ENCODE measurements around the gene PKN2. TPM values are rescaled to one million over a fixed set of nuclear protein-coding genes. Genes with fewer than 3 reads are reported as not detected.

The PKN2 gene
- total and polyA plus RNA-seq, 2 of the 8 experiments (the other 6 are each of a cell fraction or from before 2014, with no cell fraction given): 7.8 to 32.0 TPM

- H4K20me1 ChIP-seq (replicated peaks in 1 of 2; ENCODE audit: control insufficient read depth in 1 of 2, insufficient read depth in 2 of 2, low read length in 2 of 2): peaks cover 0 to 3% of the 10 kb centered on the region in 2 experiments
- H2AK5ac ChIP-seq (ENCODE audit: low read depth, low read length): no peak overlapping the region
- H3K79me1 ChIP-seq (ENCODE audit: low read depth, low read length): no peaks in the 10 kb centered on the region
- H3K23ac ChIP-seq (ENCODE audit: insufficient read length): no peak overlapping the region
- H3K36me3 ChIP-seq (ENCODE audit: control insufficient read depth in 2 of 4, insufficient read depth in 4 of 4, low read length in 3 of 4): peaks cover 0 to 16% (median 1%) of the 10 kb centered on the region in 4 experiments; a peak in 3 of 8 replicates
- H3K4me3 ChIP-seq (ENCODE audit: extremely low read depth in 1 of 4, insufficient read depth in 2 of 4, low read depth in 3 of 4, low read length in 4 of 4): no peak overlapping the region
- no peak overlapping the region for H3K4me2 ChIP-seq (ENCODE audit: insufficient read depth in 1 of 2, low read depth in 2 of 2, low read length in 2 of 2)
- H2BK15ac ChIP-seq (ENCODE audit: low read length): no peak overlapping the region
- FAIRE-seq (peak; percentile 13), DNase-seq (ENCODE audit: low read depth in 1 of 2, low spot score in 2 of 2) (no peak)
- no peak overlapping the region for H4K8ac ChIP-seq (ENCODE audit: extremely low read depth, insufficient read depth, low read length)
- H3K9me3 ChIP-seq (ENCODE audit: insufficient read depth in 2 of 2, low read depth in 1 of 2, low read length in 1 of 2): no peaks in the 10 kb centered on the region
- H3K23me2 ChIP-seq (ENCODE audit: low read depth, low read length): no peaks in the 10 kb centered on the region
- H3K79me2 ChIP-seq (ENCODE audit: control insufficient read depth in 1 of 2, insufficient read depth in 2 of 2, low read length in 2 of 2): peaks cover 0 to 21% of the 10 kb centered on the region in 2 experiments; a peak in 2 of 4 replicates
- H3K4ac ChIP-seq (replicated peaks; ENCODE audit: insufficient read length, low read depth, low read length): no peak overlapping the region
- H3K27me3 ChIP-seq (replicated peaks in 1 of 4; ENCODE audit: control insufficient read depth in 3 of 4, extremely low read depth in 1 of 4, insufficient read depth in 3 of 4, low read length in 3 of 4): no peaks in the 10 kb centered on the region
- H2BK20ac ChIP-seq (ENCODE audit: low read length): no peak overlapping the region
- H3K27ac ChIP-seq (ENCODE audit: low read depth, low read length): 0 out of 2 replicates have a peak overlapping the region, but pooled peaks have one; percentile 8
- no peak overlapping the region for H2BK12ac ChIP-seq (ENCODE audit: low read depth, low read length)
- no peak overlapping the region for H2AFZ ChIP-seq (ENCODE audit: low read length)
- no peak overlapping the region for H2BK5ac ChIP-seq (ENCODE audit: low read depth, low read length)
- peaks cover 0 to 6% (median 3%) of the 10 kb centered on the region in 4 experiments; a peak in 3 of 7 replicates for H3K4me1 ChIP-seq (replicated peaks in 1 of 4; ENCODE audit: control insufficient read depth in 3 of 4, insufficient read depth in 4 of 4, low read length in 3 of 4)
- ChIA-PET POLR2A (ENCODE audit: partially characterized antibody) (interaction anchor here (0.5 to 1.3 kb wide), 2 partner anchors 10 to 26 kb away, joined by 3 to 4 read pairs; no protein-coding TSS in a partner anchor), CTCF (ENCODE audit: partially characterized antibody) (interaction anchor here (1.1 to 3.0 kb wide), 3 partner anchors 31 to 109 kb away, joined by 3 to 19 read pairs (median 3); no protein-coding TSS in a partner anchor)
- no peak for TF ChIP-seq MAFK (IDR thresholded peaks at IDR 0.05; ENCODE audit: low read depth, low read length)
- H3K9ac ChIP-seq (replicated peaks in 1 of 4; ENCODE audit: extremely low read depth in 1 of 4, low read depth in 3 of 4, low read length in 3 of 4): no peak overlapping the region
- no peak overlapping the region for H4K5ac ChIP-seq (ENCODE audit: insufficient read length, low read depth, low read length)
- H2BK120ac ChIP-seq (replicated peaks; ENCODE audit: low read depth, low read length): no peak overlapping the region
- H4K91ac ChIP-seq (replicated peaks; ENCODE audit: insufficient read length, low read length): no peak overlapping the region
- H3K18ac ChIP-seq (ENCODE audit: extremely low read depth, low read length): no peak overlapping the region
- H3K56ac ChIP-seq (replicated peaks; ENCODE audit: insufficient read length, low read depth, low read length): no peak overlapping the region
- no peak overlapping the region for H3K14ac ChIP-seq (ENCODE audit: insufficient read length)
Observed at GRCh38 chr1:88768187-88768586, 84.1 kb downstream of the PKN2 start.

Measured in H1 (cell line).